ENCODE results near the gene HINT2.

DNA sequence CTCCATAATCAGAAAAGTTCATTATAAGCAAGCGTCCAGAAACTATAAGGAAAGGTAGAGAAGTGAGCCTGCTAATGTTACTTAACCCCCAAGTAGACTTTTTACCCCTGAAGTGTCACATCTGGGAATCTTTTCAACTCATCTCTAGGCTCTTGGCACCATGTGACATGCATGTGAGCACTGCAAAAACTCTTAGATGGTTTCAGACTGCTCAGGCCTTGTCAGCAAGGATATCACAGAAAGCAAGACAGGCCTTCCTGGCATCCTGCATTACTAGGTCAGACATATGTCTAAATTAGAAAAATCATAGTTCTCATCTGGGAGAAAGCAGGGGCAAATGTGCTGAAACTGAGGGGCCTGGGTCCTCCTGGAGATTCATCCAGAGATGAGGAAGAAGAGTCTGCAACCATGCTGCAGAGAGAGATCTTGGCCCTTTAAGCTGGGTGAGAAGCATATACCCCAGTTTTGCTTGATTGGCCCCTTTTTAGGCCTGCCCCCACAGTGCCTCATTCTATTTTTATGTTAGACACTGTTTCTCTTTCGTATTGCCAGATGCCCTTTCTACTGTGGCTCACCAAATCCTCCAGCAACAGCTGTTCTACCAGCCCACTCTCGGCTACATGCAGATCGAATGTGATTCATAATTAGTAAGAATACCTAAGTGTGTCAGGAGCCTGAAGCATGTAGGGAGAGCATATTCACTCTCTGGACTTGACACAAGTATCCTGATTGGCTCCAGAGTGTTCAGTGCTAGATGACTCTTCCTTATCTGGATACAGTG is 33.1 kb upstream of the HINT2 start:
- no peak for TF ChIP-seq CTCF (conservative IDR thresholded peaks at IDR 0.05; ENCODE audit: low read depth, low read length)
- no peak for TF ChIP-seq EZH2 (IDR thresholded peaks at IDR 0.05; ENCODE audit: low read length, unreplicated experiment)
